Breast epithelium (tissue), 3 donors: ENCODE data around the gene HACD1.

Experiments used
- POLR2AphosphoS5 ChIP-seq, 3 donors: sonication (generic); formaldehyde crosslinking; IDR thresholded peaks; one replicate each; pipeline ENCODE4 v1.6.1; 2017; ENCODE audit warnings: antibody characterized with exemption in 3 of 3
- TF ChIP-seq, protein P1 (sequence below), 3 donors: fragments of 450-650 bp; IDR thresholded peaks; one replicate each; pipeline ENCODE4 v1.5.1; 2016 to 2017; ENCODE audit warnings: antibody characterized with exemption in 3 of 3, mild to moderate bottlenecking in 3 of 3, moderate library complexity in 3 of 3

DNA sequence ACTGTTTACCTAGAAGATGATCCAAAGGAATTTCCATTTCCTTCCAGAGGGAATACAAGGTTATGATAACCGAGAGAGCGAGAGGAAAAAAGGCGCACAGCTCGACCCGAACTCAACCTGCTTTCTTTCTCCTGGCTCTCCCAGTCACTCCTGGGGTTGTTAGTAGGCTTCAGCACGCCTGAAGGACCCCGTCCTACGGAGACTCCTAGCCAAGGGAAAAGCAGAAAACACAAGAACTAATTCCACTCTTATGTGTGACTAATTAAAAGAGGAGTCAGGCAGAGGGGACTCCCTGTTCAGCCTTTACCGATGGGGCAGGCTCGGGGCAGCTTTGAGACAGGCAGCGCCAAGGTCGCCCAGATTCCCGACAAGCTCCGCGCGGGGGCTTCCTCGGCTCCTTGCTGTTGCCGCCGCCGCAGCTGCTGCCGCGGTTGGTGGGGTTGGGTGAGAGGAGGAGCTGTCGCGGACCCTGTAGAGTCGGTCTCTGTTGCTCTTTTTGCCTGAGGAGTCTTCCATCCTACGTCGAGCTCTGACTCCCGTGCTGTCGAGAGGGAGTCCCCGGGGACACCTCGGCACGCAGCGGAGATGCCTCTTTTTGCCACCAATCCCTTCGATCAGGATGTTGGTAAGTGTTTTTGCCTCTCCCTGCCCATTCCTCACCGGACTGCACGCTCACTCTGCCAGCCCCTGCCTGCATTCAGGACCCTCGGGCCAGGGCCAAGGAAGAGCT lies 26.7 kb upstream of the HACD1 start, which contains the start of gene STAM:
- peak in 2 of 3 donors; percentile 81 to 92 for TF ChIP-seq POLR2AphosphoS5 (IDR thresholded peaks at IDR 0.05)
- TF ChIP-seq, protein P1, sequence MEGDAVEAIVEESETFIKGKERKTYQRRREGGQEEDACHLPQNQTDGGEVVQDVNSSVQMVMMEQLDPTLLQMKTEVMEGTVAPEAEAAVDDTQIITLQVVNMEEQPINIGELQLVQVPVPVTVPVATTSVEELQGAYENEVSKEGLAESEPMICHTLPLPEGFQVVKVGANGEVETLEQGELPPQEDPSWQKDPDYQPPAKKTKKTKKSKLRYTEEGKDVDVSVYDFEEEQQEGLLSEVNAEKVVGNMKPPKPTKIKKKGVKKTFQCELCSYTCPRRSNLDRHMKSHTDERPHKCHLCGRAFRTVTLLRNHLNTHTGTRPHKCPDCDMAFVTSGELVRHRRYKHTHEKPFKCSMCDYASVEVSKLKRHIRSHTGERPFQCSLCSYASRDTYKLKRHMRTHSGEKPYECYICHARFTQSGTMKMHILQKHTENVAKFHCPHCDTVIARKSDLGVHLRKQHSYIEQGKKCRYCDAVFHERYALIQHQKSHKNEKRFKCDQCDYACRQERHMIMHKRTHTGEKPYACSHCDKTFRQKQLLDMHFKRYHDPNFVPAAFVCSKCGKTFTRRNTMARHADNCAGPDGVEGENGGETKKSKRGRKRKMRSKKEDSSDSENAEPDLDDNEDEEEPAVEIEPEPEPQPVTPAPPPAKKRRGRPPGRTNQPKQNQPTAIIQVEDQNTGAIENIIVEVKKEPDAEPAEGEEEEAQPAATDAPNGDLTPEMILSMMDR (IDR thresholded peaks at IDR 0.05): no peak
